ENCODE data around the gene LOXL4.

- TF ChIP-seq, protein P1, sequence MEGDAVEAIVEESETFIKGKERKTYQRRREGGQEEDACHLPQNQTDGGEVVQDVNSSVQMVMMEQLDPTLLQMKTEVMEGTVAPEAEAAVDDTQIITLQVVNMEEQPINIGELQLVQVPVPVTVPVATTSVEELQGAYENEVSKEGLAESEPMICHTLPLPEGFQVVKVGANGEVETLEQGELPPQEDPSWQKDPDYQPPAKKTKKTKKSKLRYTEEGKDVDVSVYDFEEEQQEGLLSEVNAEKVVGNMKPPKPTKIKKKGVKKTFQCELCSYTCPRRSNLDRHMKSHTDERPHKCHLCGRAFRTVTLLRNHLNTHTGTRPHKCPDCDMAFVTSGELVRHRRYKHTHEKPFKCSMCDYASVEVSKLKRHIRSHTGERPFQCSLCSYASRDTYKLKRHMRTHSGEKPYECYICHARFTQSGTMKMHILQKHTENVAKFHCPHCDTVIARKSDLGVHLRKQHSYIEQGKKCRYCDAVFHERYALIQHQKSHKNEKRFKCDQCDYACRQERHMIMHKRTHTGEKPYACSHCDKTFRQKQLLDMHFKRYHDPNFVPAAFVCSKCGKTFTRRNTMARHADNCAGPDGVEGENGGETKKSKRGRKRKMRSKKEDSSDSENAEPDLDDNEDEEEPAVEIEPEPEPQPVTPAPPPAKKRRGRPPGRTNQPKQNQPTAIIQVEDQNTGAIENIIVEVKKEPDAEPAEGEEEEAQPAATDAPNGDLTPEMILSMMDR (IDR thresholded peaks at IDR 0.05): no peak
- TF ChIP-seq POLR2A (IDR thresholded peaks at IDR 0.05): no peak
Measured at GRCh38 chr10:98208925-98209324, 59.1 kb downstream of the LOXL4 start.

All from suprapubic skin (tissue), 3 donors.